Astrocyte (in vitro differentiated cells and primary cell): ENCODE results near the gene CROCC2.

Experiments
- CTCF ChIP-seq: IDR thresholded peaks from 2 replicates; pipeline ENCODE4 v1.5.1; 2011; ENCODE audit warnings: low read depth, mild to moderate bottlenecking, inconsistent platforms, low read length, moderate library complexity; ENCODE audit not compliant: insufficient read depth
- EZH2 ChIP-seq: IDR thresholded peaks from 2 replicates; pipeline ENCODE4 v1.6.1; 2012; ENCODE audit warnings: mild to moderate bottlenecking, low read length, inconsistent platforms; ENCODE audit not compliant: insufficient read depth

- TF ChIP-seq CTCF: no peak
- no peak for TF ChIP-seq EZH2
These were observed 55.8 kb downstream of the CROCC2 start for GRCh38 chr2:240961910-240962299.
